HAP-1 (cell line): ENCODE data around the gene ALG12.
"Not testable (repeated sequence)": the region's sequence is repeated elsewhere in the genome, so short reads cannot be mapped to it uniquely, and the experiment has no call there.

Source experiments
- DNase-seq, 2 experiments: peaks; one replicate each; pipeline ENCODE4 v3.0.0-alpha.2; 2016 to 2020; ENCODE audit warnings: low spot score in 2 of 2
- H3K27me3 ChIP-seq: fragments of 250-450 bp; sonication (Bioruptor Pico); 2 replicates; pipeline ENCODE4 v1.5.1; 2020; ENCODE audit warnings: low read depth, mild to moderate bottlenecking, moderate library complexity
- H3K36me3 ChIP-seq: fragments of 250-450 bp; sonication (Bioruptor Pico); replicated peaks from 2 replicates; pipeline ENCODE4 v1.5.1; 2020; ENCODE audit warnings: mild to moderate bottlenecking
- H3K4me1 ChIP-seq: fragments of 250-450 bp; sonication (Bioruptor Pico); 2 replicates; pipeline ENCODE4 v1.5.1; 2020; ENCODE audit warnings: mild to moderate bottlenecking
- H3K4me3 ChIP-seq: fragments of 250-450 bp; sonication (Bioruptor Pico); 2 replicates; pipeline ENCODE4 v1.5.1; 2020; ENCODE audit warnings: mild to moderate bottlenecking, moderate library complexity
- H3K9me3 ChIP-seq: fragments of 250-450 bp; sonication (Bioruptor Pico); 2 replicates; pipeline ENCODE4 v1.5.1; 2020; ENCODE audit warnings: mild to moderate bottlenecking, moderate library complexity
- in situ Hi-C: fragments of 300-500 bp; cut with MboI; formaldehyde crosslinking; loops from 3 replicates; pipeline ENCODE4 v1.14.3; 2020; ENCODE audit warnings: low sequenced_read_pairs, inconsistent platforms, mixed read lengths

Gene ALG12

DNA sequence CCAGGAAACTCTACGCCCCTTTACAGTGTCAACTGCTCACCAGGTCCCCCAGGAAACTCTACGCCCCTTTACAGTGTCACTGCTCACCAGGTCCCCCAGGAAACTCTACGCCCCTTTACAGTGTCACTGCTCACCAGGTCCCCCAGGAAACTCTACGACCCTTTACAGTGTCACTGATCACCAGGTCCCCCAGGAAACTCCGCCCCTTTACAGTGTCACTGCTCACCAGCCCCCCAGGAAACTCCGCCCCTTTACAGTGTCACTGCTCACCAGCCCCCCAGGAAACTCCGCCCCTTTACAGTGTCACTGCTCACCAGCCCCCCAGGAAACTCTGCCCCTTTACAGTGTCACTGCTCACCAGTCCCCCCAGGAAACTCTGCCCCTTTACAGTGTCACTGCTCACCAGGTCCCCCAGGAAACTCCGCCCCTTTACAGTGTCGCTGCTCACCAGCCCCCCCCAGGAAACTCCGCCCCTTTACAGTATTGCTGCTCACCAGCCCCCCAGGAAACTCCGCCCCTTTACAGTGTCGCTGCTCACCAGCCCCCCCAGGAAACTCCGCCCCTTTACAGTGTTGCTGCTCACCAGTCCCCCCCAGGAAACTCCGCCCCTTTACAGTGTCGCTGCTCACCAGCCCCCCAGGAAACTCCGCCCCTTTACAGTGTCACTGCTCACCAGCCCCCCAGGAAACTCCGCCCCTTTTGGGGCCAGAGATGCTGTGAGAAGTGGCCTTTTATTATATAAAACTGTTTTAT lies 27.0 kb upstream of the ALG12 start:
- in situ Hi-C loops, H3K36me3 ChIP-seq, H3K27me3 ChIP-seq, H3K4me3 ChIP-seq, H3K9me3 ChIP-seq: not testable (repeated sequence)
- H3K4me1 ChIP-seq: peaks cover 25% of the 10 kb centered on the region
- peak in 1 of 2 experiments; percentile 76 for DNase-seq

- in situ Hi-C loops: no loop called here
- Histone ChIP-seq H3K4me1 (peaks cover 25% of the 10 kb centered on the region), H3K4me3 (no peak overlapping the region), H3K9me3 (peaks cover 4% of the 10 kb centered on the region; the same call in 1 of the 2 replicates), H3K36me3 (no peaks in the 10 kb centered on the region), H3K27me3 (no peaks in the 10 kb centered on the region)
- no peak for DNase-seq
These were observed 26.2 kb upstream of the ALG12 start for GRCh38 chr22:49944399-49944891.

DNA sequence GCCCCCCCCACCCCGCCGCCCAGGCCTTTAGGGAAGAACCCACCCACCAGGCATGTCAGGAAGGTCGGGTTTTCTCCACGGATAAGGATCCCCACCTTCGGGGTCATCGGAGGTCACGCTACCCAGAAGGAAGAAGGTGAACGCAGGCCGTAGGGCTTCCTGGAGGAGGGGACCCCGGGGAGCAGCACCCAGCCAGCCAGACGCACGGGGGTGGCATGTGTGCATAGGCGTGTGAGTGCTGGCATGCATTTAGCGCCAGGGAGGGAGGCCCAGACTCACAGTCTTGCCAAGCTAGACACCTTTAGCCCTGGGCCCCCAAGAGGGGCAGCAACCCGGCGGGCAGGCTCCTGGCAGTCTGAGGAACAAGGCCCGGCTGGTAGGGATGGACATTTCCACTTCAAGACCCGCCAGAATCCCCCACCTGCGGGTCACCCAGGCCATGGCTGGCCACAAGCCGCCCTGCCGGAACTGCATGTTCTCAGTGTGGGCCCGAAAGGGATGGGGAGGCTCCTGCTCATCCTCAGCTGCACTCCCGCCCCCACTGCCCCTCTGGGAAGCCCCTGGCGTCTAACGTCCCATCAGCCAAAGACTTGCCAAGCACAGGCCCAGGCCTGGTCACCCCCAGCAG lies 25.6 kb upstream of the ALG12 start:
- peaks cover 4% of the 10 kb centered on the region; the same call in 1 of the 2 replicates for H3K9me3 ChIP-seq
- peaks cover 25% of the 10 kb centered on the region for H3K4me1 ChIP-seq
- no peaks in the 10 kb centered on the region for H3K36me3 ChIP-seq
- in situ Hi-C loops: no loop called here
- no peak for DNase-seq
- no peaks in the 10 kb centered on the region for H3K27me3 ChIP-seq
- no peak overlapping the region for H3K4me3 ChIP-seq

GRCh38 chr22:49943405-49943765 lies 25.1 kb upstream of the ALG12 start:
- DNase-seq: no peak
- H3K4me1 ChIP-seq: peaks cover 25% of the 10 kb centered on the region
- H3K9me3 ChIP-seq: peaks cover 4% of the 10 kb centered on the region; the same call in 1 of the 2 replicates
- no peaks in the 10 kb centered on the region for H3K36me3 ChIP-seq
- in situ Hi-C loops: no loop called here
- no peaks in the 10 kb centered on the region for H3K27me3 ChIP-seq
- no peak overlapping the region for H3K4me3 ChIP-seq

GRCh38 chr22:49942565-49943404 lies 24.5 kb upstream of the ALG12 start:
- no peaks in the 10 kb centered on the region for H3K27me3 ChIP-seq
- in situ Hi-C loops: no loop called here
- no peaks in the 10 kb centered on the region for H3K36me3 ChIP-seq
- peaks cover 4% of the 10 kb centered on the region; the same call in 1 of the 2 replicates for H3K9me3 ChIP-seq
- H3K4me1 ChIP-seq: peaks cover 23% of the 10 kb centered on the region
- no peak for DNase-seq
- no peak overlapping the region for H3K4me3 ChIP-seq

DNA sequence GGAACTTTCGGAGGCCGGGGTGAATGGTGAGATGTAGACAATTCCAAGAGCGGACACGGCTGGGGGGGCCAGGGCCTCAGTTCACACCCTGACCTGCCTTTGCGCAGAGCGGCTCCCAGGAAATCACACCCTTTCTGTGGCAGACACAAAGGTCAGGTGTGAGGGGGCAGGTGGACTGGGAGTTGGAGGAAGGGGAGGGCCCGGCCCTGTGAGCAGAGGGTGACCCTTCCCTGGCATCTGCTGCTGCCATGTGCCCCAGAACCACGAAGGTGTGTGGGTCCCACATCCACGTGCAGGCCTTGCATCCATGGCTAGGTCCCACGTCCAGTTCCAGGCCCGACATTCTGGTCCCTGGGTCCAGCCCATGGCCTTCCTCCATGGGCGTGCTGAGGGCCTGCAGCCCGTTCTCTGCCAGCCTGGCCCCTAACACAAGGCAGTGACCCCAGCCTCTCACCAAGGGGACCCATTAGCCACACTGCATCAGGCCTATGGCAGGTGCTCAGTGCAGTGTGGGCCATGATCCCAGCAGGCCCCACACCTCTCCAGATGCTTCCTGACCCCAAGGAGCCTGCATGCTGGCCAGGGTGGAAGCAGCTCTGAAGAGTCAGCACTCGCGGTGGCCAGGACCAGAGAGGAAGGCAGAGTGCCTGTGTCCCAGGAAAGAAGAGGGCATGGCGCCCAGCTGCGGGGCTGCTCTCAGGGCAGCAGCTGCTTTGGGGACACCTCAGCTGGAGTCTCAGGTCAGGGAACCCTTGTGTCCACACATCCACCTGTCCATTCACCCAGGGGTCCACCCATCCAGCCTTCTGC lies 23.5 kb upstream of the ALG12 start:
- H3K9me3 ChIP-seq: peaks cover 4% of the 10 kb centered on the region; the same call in 1 of the 2 replicates
- no peak for DNase-seq
- H3K4me3 ChIP-seq: no peak overlapping the region
- no peaks in the 10 kb centered on the region for H3K36me3 ChIP-seq
- in situ Hi-C loops: no loop called here
- peaks cover 16% of the 10 kb centered on the region for H3K4me1 ChIP-seq
- H3K27me3 ChIP-seq: no peaks in the 10 kb centered on the region

GRCh38 chr22:49938565-49939136 lies 20.4 kb upstream of the ALG12 start:
- in situ Hi-C loops: no loop called here
- no peaks in the 10 kb centered on the region for H3K36me3 ChIP-seq
- H3K4me1 ChIP-seq: peaks cover 11% of the 10 kb centered on the region

DNA sequence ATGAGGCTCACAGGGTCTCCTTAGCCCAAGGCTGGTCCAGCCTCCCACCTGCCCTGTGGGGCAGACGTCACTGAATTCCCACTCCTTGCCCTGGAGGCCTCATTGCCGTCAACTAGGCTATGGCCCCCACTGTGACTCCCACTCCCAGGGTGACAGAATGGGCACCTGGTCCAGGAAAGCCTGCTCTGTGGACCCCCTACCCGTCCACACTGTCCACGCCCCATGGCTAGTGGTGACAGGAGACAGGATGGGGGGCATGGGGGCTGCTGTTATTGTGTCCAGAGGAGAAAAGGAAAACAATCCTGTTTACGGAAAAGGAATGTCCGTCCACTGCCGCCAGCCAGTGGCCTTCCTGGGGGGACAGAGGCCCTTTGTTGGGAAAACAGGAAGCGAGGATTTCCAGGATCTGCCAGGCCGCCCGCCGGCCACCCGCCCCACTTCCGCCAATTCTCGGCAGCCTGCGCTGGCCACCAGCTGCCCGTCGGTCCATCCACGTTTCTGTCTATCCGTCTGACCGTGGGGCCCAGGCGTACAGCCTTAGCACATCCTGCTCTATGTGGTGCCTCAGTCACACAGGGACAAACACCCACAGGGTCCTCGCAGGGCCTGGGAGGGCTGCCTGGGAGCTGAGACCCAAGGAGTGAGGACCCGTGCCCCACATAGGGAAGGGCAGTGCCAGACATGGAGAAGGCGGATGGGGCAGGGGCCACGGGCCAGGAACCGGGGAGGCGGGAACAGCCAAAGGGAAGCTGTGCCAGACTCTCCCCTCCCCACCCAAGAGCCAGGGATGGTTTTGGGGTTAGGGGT lies 19.7 kb upstream of the ALG12 start:
- in situ Hi-C loops: no loop called here

More at GRCh38 chr22:49938565-49939136, 20.4 kb upstream of the ALG12 start:
- Histone ChIP-seq H3K9me3 (peaks cover 4% of the 10 kb centered on the region; the same call in 1 of the 2 replicates), H3K4me3 (no peak overlapping the region), H3K27me3 (no peaks in the 10 kb centered on the region)
- no peak for DNase-seq

DNA sequence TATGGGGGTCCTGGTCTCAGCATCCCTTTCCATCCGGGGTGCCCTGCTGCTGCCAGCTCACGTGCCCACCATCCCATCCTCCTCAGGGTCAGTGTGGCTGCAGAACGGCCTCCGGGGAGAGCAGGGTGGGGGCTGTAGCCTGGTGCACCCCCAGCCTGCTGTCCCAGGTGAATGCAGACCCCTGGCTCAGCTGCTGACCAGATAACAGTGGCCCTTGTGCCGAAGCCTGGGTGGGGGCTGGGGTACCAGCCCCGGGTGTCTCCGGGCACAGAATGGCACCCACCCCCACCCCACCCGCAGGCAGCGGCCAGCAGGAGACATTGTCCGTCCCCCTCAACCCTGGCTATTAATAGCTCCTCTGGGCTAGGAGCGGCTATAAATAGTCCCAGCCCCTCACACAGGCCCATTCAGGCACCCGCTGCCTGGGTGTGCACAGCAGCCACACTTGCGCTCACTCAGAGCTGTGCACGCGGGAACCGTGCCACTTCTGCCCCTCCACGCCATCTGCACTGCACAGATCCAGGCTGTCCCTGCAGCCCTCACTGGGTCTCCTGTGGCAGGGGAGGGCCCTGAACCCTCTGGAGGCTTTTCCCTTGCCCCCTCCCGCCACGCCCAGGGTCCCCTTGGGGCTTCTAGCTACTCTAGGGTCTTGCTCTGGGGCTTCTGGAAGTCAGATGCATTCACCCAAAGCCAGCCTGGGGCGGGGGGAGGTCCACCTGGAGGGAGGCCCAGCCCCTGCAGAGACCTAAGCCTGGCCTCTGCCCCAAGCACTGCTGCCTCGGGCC lies 18.9 kb upstream of the ALG12 start:
- no peak for DNase-seq
- Histone ChIP-seq H3K27me3 (no peaks in the 10 kb centered on the region), H3K9me3 (peaks cover 4% of the 10 kb centered on the region; the same call in 1 of the 2 replicates), H3K36me3 (no peaks in the 10 kb centered on the region), H3K4me1 (peaks cover 11% of the 10 kb centered on the region), H3K4me3 (no peak overlapping the region)
- in situ Hi-C loops: no loop called here

More for the DNA sequence above, 19.7 kb upstream of the ALG12 start:
- Histone ChIP-seq H3K36me3 (no peaks in the 10 kb centered on the region), H3K4me1 (peaks cover 11% of the 10 kb centered on the region), H3K4me3 (no peak overlapping the region), H3K27me3 (no peaks in the 10 kb centered on the region), H3K9me3 (peaks cover 4% of the 10 kb centered on the region; the same call in 1 of the 2 replicates)
- DNase-seq: no peak

GRCh38 chr22:49936018-49936972 lies 18.1 kb upstream of the ALG12 start:
- peak; percentile 74 to 92 for DNase-seq
- peak overlapping the region; percentile 32 for H3K4me3 ChIP-seq
- no peaks in the 10 kb centered on the region for H3K27me3 ChIP-seq
- in situ Hi-C loops: no loop called here
- peaks cover 11% of the 10 kb centered on the region for H3K4me1 ChIP-seq
- H3K9me3 ChIP-seq: peaks cover 4% of the 10 kb centered on the region; the same call in 1 of the 2 replicates
- H3K36me3 ChIP-seq: no peaks in the 10 kb centered on the region

DNA sequence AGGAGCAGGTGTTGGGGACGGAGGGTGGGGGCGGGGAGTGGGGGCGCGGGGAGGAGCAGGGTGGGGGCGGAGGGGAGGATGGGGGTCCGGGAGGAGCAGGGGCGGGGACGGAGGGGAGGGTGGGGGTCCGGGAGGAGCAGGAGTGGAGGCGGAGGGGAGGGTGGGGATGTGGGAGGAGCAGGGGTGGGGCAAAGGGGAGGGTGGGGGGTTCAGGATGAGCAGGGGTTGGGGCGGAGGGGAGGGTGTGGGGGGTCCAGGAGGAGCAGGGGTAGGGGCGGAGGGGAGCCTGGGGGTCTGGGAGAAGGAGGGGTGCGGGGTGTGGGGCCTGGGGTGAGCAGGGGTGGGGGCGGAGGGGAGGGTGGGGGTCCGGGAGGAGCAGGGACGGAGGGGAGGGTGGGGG lies 17.3 kb upstream of the ALG12 start:
- Histone ChIP-seq H3K4me3 (no peak overlapping the region), H3K27me3 (no peaks in the 10 kb centered on the region), H3K36me3 (no peaks in the 10 kb centered on the region), H3K4me1 (peaks cover 11% of the 10 kb centered on the region), H3K9me3 (peaks cover under 1% of the 10 kb centered on the region; the same call in 1 of the 2 replicates)
- DNase-seq: peak in 1 of 2 experiments; percentile 68
- in situ Hi-C loops: no loop called here
